NB4 (cell line): ENCODE results near the gene MPLKIP.
"Not testable (repeated sequence)": the region's sequence is repeated elsewhere in the genome, so short reads cannot be mapped to it uniquely, and the experiment has no call there.

Experiments
- DNase-seq: peaks from one replicate; pipeline ENCODE4 v3.0.0; 2010; ENCODE audit warnings: low read depth
- H3K4me3 ChIP-seq: one replicate; pipeline ENCODE4 v1.5.1; 2011; ENCODE audit warnings: mild to moderate bottlenecking, low read depth, low read length, moderate library complexity
- MYC ChIP-seq: IDR thresholded peaks from 2 replicates; pipeline ENCODE4 v1.6.1; 2011; ENCODE audit warnings: low read depth, low read length
- POLR2A ChIP-seq: IDR thresholded peaks from 2 replicates; pipeline ENCODE4 v1.6.1; 2011; ENCODE audit warnings: mild to moderate bottlenecking; ENCODE audit not compliant: insufficient read length; ENCODE audit errors: extremely low read depth
- TF ChIP-seq, protein P1 (sequence below): IDR thresholded peaks from 2 replicates; pipeline ENCODE4 v1.6.1; 2011; ENCODE audit warnings: low read depth, low read length
- TF ChIP-seq, protein P2 (sequence below): IDR thresholded peaks from one replicate; pipeline ENCODE4 v1.5.1; 2012; ENCODE audit warnings: low read depth, low read length

MPLKIP gene

DNA sequence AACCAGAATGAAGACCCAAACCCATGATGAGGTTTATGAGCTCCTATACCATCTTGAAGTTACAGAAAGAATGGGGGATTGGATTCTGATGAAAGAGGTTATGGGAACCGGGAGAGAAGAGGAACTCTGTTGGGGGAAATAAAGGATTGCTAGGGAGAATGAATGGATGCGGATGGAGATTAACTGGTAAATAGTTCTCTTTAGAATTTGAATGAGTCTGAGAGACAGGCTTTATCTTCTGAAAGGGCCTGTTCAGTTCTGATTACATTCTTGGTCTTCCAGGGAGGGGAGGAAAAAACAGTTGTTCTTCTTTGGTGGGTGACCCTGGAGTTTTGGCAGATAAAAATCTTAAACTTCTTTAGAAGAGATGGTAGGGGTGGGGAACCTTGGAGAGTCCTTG is 14.2 kb upstream of the MPLKIP start:
- H3K4me3 ChIP-seq, result no peak overlapping the region
- TF ChIP-seq MYC (no peak), POLR2A (no peak)
- TF ChIP-seq, protein P1, sequence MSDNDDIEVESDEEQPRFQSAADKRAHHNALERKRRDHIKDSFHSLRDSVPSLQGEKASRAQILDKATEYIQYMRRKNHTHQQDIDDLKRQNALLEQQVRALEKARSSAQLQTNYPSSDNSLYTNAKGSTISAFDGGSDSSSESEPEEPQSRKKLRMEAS, result no peak
- TF ChIP-seq, protein P2, sequence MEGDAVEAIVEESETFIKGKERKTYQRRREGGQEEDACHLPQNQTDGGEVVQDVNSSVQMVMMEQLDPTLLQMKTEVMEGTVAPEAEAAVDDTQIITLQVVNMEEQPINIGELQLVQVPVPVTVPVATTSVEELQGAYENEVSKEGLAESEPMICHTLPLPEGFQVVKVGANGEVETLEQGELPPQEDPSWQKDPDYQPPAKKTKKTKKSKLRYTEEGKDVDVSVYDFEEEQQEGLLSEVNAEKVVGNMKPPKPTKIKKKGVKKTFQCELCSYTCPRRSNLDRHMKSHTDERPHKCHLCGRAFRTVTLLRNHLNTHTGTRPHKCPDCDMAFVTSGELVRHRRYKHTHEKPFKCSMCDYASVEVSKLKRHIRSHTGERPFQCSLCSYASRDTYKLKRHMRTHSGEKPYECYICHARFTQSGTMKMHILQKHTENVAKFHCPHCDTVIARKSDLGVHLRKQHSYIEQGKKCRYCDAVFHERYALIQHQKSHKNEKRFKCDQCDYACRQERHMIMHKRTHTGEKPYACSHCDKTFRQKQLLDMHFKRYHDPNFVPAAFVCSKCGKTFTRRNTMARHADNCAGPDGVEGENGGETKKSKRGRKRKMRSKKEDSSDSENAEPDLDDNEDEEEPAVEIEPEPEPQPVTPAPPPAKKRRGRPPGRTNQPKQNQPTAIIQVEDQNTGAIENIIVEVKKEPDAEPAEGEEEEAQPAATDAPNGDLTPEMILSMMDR, result no peak
- no peak for DNase-seq

DNA sequence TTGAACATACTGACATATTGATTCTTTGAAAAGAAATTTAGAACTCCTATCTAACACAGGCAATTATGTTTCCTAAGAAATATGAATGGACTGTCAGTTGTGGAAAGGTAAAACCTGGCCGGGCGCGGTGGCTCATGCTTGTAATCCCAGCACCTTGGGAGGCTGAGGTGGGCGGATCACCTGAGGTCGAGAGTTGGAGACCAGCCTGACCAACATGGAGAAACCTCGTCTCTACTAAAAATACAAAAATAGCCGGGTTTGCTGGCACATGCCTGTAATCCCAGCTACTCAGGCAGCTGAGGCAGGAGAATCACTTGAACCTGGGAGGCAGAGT is 13.8 kb upstream of the MPLKIP start:
- not testable (repeated sequence) for DNase-seq

DNA sequence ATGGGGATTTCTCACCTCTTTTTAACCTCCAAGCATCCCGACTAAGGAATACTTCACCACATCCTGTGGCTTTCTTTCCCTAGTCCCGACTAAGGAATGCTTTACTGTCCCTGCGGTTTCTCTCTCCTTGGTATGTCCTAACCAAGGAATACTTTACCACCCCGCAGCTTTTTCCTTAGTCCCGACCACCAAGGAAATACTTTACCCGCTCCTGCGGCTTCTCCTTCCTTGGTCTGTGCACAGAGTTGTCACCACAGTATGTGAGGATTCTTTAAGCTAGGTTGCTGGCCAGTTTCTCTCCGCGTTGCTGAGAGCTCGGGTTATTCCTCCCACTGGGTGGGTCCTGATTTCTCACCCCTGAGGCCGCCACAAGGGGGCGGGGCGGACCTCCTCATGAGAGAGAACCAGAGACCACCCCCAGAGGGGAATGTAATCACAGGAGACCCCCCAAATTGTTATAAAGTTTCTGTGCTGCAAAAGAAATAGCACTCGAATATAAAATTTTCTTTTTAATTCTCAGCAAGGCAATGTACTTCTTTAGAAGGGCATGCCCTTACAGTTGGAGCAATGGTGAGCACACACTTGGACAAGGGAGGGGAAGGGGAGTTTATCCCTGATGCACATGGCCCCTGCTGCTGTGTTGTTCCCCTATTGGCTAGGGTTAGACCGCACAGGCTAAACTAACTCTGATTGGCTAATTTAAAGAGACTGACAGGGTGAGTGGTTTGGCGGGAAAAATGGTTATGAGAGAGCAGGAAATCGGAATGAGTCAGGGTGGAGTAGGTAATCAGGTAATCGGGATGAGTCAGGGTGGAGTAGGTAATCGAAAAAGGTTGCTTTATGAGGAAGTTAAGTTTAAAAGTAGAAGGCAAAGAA is 13.2 kb upstream of the MPLKIP start:
- no peak for DNase-seq
- no peak for TF ChIP-seq POLR2A
- TF ChIP-seq, protein P1, result no peak
- TF ChIP-seq MYC, result no peak
- TF ChIP-seq, protein P2, result peak; percentile 3

More for the DNA sequence above, 13.8 kb upstream of the MPLKIP start:
- H3K4me3 ChIP-seq, result not testable (repeated sequence)

DNA sequence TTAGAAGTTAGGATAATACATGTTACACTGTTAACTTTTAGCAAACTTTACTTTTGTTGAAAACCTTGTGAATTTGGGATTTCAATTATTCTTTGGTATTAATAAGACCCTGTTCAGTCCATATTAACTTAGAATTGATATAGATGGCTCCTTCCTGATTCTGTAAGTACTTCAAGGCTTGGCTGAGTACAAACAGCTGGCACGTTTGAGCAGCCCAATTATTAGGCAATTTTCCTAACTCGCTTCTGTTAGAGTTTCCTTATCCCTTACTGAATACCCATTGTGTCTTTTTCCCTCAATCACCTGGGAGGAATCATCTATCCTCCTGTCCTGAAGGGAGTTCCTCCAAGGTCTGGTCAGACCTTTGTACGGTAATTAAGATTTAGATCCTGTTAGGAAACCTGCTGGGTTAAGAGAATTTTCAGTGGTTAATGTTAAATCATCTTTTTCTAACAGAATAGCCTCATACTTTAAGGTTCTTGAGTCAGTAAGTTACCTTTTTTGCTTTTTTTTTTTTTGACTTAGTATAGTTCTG is 11.2 kb upstream of the MPLKIP start:
- not testable (repeated sequence) for H3K4me3 ChIP-seq, DNase-seq

More for the DNA sequence above, 13.2 kb upstream of the MPLKIP start:
- no peak overlapping the region for H3K4me3 ChIP-seq

DNA sequence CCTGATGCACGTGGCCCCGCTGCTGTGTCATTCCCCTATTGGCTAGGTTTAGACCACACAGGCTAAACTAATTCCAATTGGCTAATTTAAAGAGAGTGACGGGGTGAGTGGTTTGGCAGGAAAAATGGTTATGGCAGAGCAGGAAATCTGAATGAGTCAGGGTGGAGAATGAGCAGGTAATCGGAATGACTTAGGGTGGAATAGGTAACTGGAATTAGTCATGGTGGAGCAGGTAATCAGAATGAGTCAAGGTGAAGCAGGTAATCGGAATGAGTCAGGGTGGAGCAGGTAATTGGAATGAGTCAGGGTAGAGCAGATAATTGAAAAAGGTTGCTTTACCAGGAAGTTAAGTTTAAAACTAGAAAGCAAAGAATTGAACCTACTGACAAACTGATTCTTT is 7.5 kb upstream of the MPLKIP start:
- H3K4me3 ChIP-seq, DNase-seq: not testable (repeated sequence)

DNA sequence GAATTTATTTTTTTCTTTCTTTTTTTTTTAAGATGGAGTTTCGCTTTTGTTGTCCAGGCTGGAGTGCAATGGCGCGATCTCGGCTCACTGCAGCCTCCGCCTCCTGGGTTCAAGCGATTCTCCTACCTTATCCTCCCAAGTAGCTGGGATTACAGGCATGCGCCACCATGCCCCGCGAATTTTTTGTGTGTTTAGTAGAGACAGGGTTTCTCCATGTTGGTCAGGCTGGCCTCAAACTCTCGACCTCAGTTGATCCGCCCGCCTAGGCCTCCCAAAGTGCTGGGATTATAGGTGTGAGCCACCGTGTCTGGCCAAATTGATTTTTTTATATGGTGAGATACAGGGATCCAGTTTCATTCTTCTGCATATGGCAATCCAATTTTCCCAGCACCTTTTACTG is 5.5 kb upstream of the MPLKIP start:
- not testable (repeated sequence) for DNase-seq, H3K4me3 ChIP-seq

DNA sequence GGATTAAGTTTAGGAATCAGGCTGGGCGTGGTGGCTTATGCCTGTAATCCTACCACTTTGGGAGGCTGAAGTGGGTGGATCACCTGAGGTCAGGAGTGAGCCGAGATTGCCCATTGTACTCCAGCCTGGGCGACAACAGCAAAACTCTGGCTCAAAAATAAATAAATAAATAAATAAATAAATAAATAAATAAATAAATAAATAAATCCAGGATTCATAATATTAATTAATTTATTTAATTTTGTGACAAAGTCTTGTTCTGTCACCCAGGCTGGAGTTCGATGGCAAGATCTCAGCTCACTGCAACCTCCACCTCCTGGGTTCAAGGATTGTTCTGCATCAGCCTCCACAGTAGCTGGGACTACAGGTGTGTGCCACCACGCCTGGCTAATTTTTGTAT is 4.6 kb upstream of the MPLKIP start:
- no peak for DNase-seq
- TF ChIP-seq, protein P2, result no peak
- TF ChIP-seq, protein P1, result no peak
- TF ChIP-seq MYC (no peak), POLR2A (no peak)
- H3K4me3 ChIP-seq, result no peak overlapping the region

DNA sequence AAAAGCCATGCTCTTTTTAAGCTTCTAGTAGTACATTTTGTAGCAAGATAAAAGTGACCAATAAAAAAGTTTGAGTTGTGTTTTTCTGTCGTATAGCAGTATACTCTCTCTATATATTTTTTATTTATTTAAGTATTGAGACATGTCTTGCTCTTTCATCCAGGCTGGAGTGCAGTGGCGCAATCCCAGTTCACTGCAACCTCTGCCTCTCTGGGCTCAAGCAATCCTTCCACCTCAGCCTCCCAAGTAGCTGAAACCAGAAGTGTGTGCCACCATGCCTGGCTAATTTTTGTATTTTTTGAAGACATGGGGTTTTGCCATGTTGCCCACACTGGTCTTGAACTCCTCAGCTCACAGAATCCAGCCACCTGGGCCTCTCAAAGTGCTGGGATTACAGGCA is 3.1 kb upstream of the MPLKIP start:
- TF ChIP-seq POLR2A (no peak), MYC (no peak)
- TF ChIP-seq, protein P1, result no peak
- TF ChIP-seq, protein P2, result no peak

More for the DNA sequence above, 3.1 kb upstream of the MPLKIP start:
- DNase-seq, result no peak
- H3K4me3 ChIP-seq, result no peak overlapping the region
